ENCODE measurements around the gene NRXN3. TPM values are rescaled to one million over a fixed set of nuclear protein-coding genes. Genes with fewer than 3 reads are reported as not detected.
"Not testable (repeated sequence)": the region's sequence is repeated elsewhere in the genome, so short reads cannot be mapped to it uniquely, and the experiment has no call there.

NRXN3 gene
- total RNA-seq, 1 experiment from 2014 or later = 0.23 TPM

- DNase-seq (ENCODE audit: low read depth) = no peak
Observed at GRCh38 chr14:78986989-78987388, 816.8 kb downstream of the NRXN3 start.

GRCh38 chr14:78989221-78989620 lies 819.0 kb downstream of the NRXN3 start:
- DNase-seq (ENCODE audit: low read depth) = no peak

GRCh38 chr14:78992867-78993266 lies 822.7 kb downstream of the NRXN3 start:
- DNase-seq (ENCODE audit: low read depth) = no peak

GRCh38 chr14:78997811-78998210 lies 827.6 kb downstream of the NRXN3 start:
- DNase-seq (ENCODE audit: low read depth) = no peak

- no peak for DNase-seq (ENCODE audit: low read depth)
Observed at GRCh38 chr14:79009286-79009685, 839.1 kb downstream of the NRXN3 start.

GRCh38 chr14:79011091-79011919 lies 841.1 kb downstream of the NRXN3 start:
- peak; percentile 72 for DNase-seq (ENCODE audit: low read depth)

- DNase-seq (ENCODE audit: low read depth) = no peak
Observed at GRCh38 chr14:79011920-79012204, 841.7 kb downstream of the NRXN3 start.

GRCh38 chr14:79016828-79017505 lies 846.8 kb downstream of the NRXN3 start:
- DNase-seq (ENCODE audit: low read depth) = peak; percentile 98

GRCh38 chr14:79017561-79017960 lies 847.4 kb downstream of the NRXN3 start:
- no peak for DNase-seq (ENCODE audit: low read depth)

GRCh38 chr14:79018836-79019235 lies 848.7 kb downstream of the NRXN3 start:
- peak; percentile 73 for DNase-seq (ENCODE audit: low read depth)

- DNase-seq (ENCODE audit: low read depth) = not testable (repeated sequence)
Observed at GRCh38 chr14:79019898-79020297, 849.7 kb downstream of the NRXN3 start.

GRCh38 chr14:79021766-79022165 lies 851.6 kb downstream of the NRXN3 start:
- DNase-seq (ENCODE audit: low read depth) = peak; percentile 83

GRCh38 chr14:79027138-79027537 lies 857.0 kb downstream of the NRXN3 start:
- no peak for DNase-seq (ENCODE audit: low read depth)

GRCh38 chr14:79028281-79028680 lies 858.1 kb downstream of the NRXN3 start:
- no peak for DNase-seq (ENCODE audit: low read depth)

GRCh38 chr14:79036441-79036840 lies 866.3 kb downstream of the NRXN3 start:
- no peak for DNase-seq (ENCODE audit: low read depth)

- no peak for DNase-seq (ENCODE audit: low read depth)
Observed at GRCh38 chr14:79037106-79037505, 866.9 kb downstream of the NRXN3 start.

- no peak for DNase-seq (ENCODE audit: low read depth)
Observed at GRCh38 chr14:79037593-79037992, 867.4 kb downstream of the NRXN3 start.

- DNase-seq (ENCODE audit: low read depth) = no peak
Observed at GRCh38 chr14:79040790-79041189, 870.6 kb downstream of the NRXN3 start.

- DNase-seq (ENCODE audit: low read depth) = no peak
Observed at GRCh38 chr14:79043194-79043889, 873.2 kb downstream of the NRXN3 start.

GRCh38 chr14:79044894-79045624 lies 874.9 kb downstream of the NRXN3 start:
- peak; percentile 94 for DNase-seq (ENCODE audit: low read depth)

- peak; percentile 6 for DNase-seq (ENCODE audit: low read depth)
Observed at GRCh38 chr14:79050787-79051727, 880.9 kb downstream of the NRXN3 start.

All from LHCN-M2 (cell line).